ENCODE measurements around the gene SELENOK.

The SELENOK gene

GRCh38 chr3:53858096-53858741, 33.4 kb downstream of the SELENOK start:
- no peak overlapping the region for H3K27ac ChIP-seq
- no peak for TF ChIP-seq CTCF (conservative IDR thresholded peaks at IDR 0.05; ENCODE audit: low read depth)
- ChIA-PET CTCF (no interaction called here), POLR2A (ENCODE audit: low non-redundant PET) (no interaction called here)
- no peak for DNase-seq (ENCODE audit: low spot score)

- no peak for TF ChIP-seq CTCF (conservative IDR thresholded peaks at IDR 0.05; ENCODE audit: low read depth)
- H3K27ac ChIP-seq = no peak overlapping the region
- ChIA-PET CTCF (no interaction called here), POLR2A (ENCODE audit: low non-redundant PET) (no interaction called here)
- no peak for DNase-seq (ENCODE audit: low spot score)
Measured at GRCh38 chr3:53856964-53857363, 34.7 kb downstream of the SELENOK start.

DNA sequence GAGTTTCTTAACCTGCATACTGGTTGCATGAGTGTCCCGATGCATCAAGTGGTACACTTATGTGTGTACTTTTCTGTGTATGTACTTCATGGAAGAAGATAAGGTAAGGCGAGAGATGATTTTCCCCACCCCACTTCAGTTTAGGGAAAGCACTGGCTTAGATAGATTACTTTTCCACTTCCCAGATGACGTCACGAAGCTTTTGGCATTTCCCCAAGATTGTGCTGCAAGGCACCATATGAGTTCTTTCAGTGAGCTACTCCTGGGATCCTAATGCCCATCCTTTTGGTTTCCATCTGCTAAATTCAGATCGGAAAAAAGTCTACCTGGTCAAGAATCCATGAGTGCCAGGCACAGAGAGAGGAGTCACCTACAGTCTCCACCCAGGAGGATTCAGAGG, 40.8 kb downstream of the SELENOK start:
- H3K27ac ChIP-seq = no peak overlapping the region
- no peak for TF ChIP-seq CTCF (conservative IDR thresholded peaks at IDR 0.05; ENCODE audit: low read depth)
- POLR2A ChIA-PET (ENCODE audit: low non-redundant PET) = no interaction called here
- no peak for DNase-seq (ENCODE audit: low spot score)
- CTCF ChIA-PET = no interaction called here

DNA sequence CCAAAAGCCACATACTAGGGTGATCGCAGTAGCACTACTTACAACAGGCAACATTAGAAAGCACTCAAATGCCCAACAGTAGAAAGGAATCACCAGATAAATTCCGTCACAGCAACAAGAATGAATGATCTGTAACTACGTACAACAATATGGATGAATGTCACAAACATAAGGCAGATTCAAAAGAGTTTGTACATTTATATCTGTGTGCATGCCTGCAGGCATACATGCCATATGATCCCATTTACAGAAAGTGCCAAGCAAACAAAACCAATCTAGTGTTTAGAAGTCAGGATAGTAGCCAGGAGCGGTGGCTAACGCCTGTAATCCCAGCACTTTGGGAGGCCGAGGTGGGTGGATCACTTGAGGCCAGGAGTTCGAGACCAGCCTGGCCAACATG, 41.7 kb downstream of the SELENOK start:
- POLR2A ChIA-PET (ENCODE audit: low non-redundant PET) = no interaction called here
- no peak overlapping the region for H3K27ac ChIP-seq
- CTCF ChIA-PET = no interaction called here
- no peak for DNase-seq (ENCODE audit: low spot score)
- no peak for TF ChIP-seq CTCF (conservative IDR thresholded peaks at IDR 0.05; ENCODE audit: low read depth)

- DNase-seq (ENCODE audit: low spot score) = no peak
- CTCF ChIA-PET = no interaction called here
- POLR2A ChIA-PET (ENCODE audit: low non-redundant PET) = no interaction called here
- no peak overlapping the region for H3K27ac ChIP-seq
- TF ChIP-seq CTCF (conservative IDR thresholded peaks at IDR 0.05; ENCODE audit: low read depth) = no peak
Measured at GRCh38 chr3:53846851-53847155, 44.9 kb downstream of the SELENOK start.

- peak; percentile 5 for DNase-seq (ENCODE audit: low spot score)
- ChIA-PET CTCF (no interaction called here), POLR2A (ENCODE audit: low non-redundant PET) (no interaction called here)
- H3K27ac ChIP-seq = no peak within 1 kb of the TSS
- TF ChIP-seq CTCF (conservative IDR thresholded peaks at IDR 0.05; ENCODE audit: low read depth) = no peak
Measured at GRCh38 chr3:53846134-53846850, 45.4 kb downstream of the SELENOK start, which contains the start of the genes CHDH and IL17RB. Gene CHDH (minus strand): TSS chr3:53846419. CDS start chr3:53824008, 22,411 bp downstream. Gene IL17RB (plus strand): TSS chr3:53846568. CDS start chr3:53846589, 21 bp downstream.

All from RWPE1 (cell line).